ENCODE data around the gene HCAR2.
"Not testable (repeated sequence)": the region's sequence is repeated elsewhere in the genome, so short reads cannot be mapped to it uniquely, and the experiment has no call there.

The HCAR2 gene

DNA sequence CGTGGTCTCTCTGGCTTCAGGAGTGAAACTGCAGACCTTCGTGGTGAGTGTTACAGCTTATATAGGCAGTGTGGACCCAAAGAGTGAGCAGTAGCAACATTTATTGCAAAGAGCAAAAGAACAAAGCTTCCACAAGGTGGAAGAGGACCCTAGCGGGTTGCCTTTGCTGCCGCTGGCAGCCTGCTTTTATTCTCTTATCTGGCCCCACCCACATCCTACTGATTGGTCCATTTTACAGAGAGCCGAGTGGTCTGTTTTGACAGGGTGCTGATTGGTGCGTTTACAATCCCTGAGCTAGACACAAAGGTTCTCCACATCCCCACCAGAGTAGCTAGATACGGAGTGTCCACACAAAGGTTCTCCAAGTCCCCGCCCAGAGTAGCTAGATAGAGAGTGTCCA lies 27.1 kb downstream of the HCAR2 start:
- H4K20me1 ChIP-seq (ENCODE audit: insufficient read depth, low read length, poor library complexity, severe bottlenecking); H3K27me3 ChIP-seq (ENCODE audit: insufficient read depth, low read length, poor library complexity, severe bottlenecking); H3K79me2 ChIP-seq (ENCODE audit: insufficient read depth, low read length); H3K4me3 ChIP-seq (ENCODE audit: low read length, poor library complexity, severe bottlenecking); H3K4me2 ChIP-seq (ENCODE audit: low read depth, low read length, poor library complexity, severe bottlenecking); H3K9me2 ChIP-seq (replicated peaks; ENCODE audit: low read depth, low read length); H3K9ac ChIP-seq (ENCODE audit: low read depth, low read length, poor library complexity, severe bottlenecking); H2AFZ ChIP-seq (ENCODE audit: low read length); H3F3A ChIP-seq (ENCODE audit: low read depth); H3K4me1 ChIP-seq (ENCODE audit: insufficient read depth, low read length, poor library complexity, severe bottlenecking); H3K9me3 ChIP-seq (ENCODE audit: insufficient read depth, low read depth, low read length); H3K36me3 ChIP-seq (ENCODE audit: insufficient read depth, low read length): not testable (repeated sequence)

GRCh38 chr12:122672515-122672914 lies 30.6 kb downstream of the HCAR2 start:
- Histone ChIP-seq H3K36me3 (ENCODE audit: insufficient read depth, low read length) (no peaks in the 10 kb centered on the region), H3K9ac (ENCODE audit: low read depth, low read length, poor library complexity, severe bottlenecking) (no peak overlapping the region)

GRCh38 chr12:122669397-122670070 lies 33.6 kb downstream of the HCAR2 start:
- Histone ChIP-seq H3K4me3 (ENCODE audit: low read length, poor library complexity, severe bottlenecking) (no peak overlapping the region), H3K9me3 (ENCODE audit: insufficient read depth, low read depth, low read length) (no peaks in the 10 kb centered on the region), H4K20me1 (ENCODE audit: insufficient read depth, low read length, poor library complexity, severe bottlenecking) (no peaks in the 10 kb centered on the region), H3K4me1 (ENCODE audit: insufficient read depth, low read length, poor library complexity, severe bottlenecking) (no peaks in the 10 kb centered on the region), H3K27me3 (ENCODE audit: insufficient read depth, low read length, poor library complexity, severe bottlenecking) (no peaks in the 10 kb centered on the region), H3K4me2 (ENCODE audit: low read depth, low read length, poor library complexity, severe bottlenecking) (no peak overlapping the region), H3F3A (ENCODE audit: low read depth) (no peaks in the 10 kb centered on the region), H2AFZ (ENCODE audit: low read length) (no peak overlapping the region), H3K36me3 (ENCODE audit: insufficient read depth, low read length) (no peaks in the 10 kb centered on the region), H3K9ac (ENCODE audit: low read depth, low read length, poor library complexity, severe bottlenecking) (no peak overlapping the region), H3K9me2 (replicated peaks; ENCODE audit: low read depth, low read length) (no peaks in the 10 kb centered on the region), H3K79me2 (ENCODE audit: insufficient read depth, low read length) (no peaks in the 10 kb centered on the region)
- no peak for TF ChIP-seq EZH2phosphoT487 (IDR thresholded peaks at IDR 0.05; ENCODE audit: borderline replicate concordance)
- TF ChIP-seq, protein P1, sequence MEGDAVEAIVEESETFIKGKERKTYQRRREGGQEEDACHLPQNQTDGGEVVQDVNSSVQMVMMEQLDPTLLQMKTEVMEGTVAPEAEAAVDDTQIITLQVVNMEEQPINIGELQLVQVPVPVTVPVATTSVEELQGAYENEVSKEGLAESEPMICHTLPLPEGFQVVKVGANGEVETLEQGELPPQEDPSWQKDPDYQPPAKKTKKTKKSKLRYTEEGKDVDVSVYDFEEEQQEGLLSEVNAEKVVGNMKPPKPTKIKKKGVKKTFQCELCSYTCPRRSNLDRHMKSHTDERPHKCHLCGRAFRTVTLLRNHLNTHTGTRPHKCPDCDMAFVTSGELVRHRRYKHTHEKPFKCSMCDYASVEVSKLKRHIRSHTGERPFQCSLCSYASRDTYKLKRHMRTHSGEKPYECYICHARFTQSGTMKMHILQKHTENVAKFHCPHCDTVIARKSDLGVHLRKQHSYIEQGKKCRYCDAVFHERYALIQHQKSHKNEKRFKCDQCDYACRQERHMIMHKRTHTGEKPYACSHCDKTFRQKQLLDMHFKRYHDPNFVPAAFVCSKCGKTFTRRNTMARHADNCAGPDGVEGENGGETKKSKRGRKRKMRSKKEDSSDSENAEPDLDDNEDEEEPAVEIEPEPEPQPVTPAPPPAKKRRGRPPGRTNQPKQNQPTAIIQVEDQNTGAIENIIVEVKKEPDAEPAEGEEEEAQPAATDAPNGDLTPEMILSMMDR (conservative IDR thresholded peaks at IDR 0.05; ENCODE audit: low read length) = no peak

More at GRCh38 chr12:122672515-122672914, 30.6 kb downstream of the HCAR2 start:
- H3K4me3 ChIP-seq (ENCODE audit: low read length, poor library complexity, severe bottlenecking) = no peak overlapping the region
- H3K27me3 ChIP-seq (ENCODE audit: insufficient read depth, low read length, poor library complexity, severe bottlenecking) = no peaks in the 10 kb centered on the region
- TF ChIP-seq EZH2phosphoT487 (IDR thresholded peaks at IDR 0.05; ENCODE audit: borderline replicate concordance) = no peak
- TF ChIP-seq, protein P1 (conservative IDR thresholded peaks at IDR 0.05; ENCODE audit: low read length) = no peak
- no peaks in the 10 kb centered on the region for H3K9me3 ChIP-seq (ENCODE audit: insufficient read depth, low read depth, low read length)
- H3K4me2 ChIP-seq (ENCODE audit: low read depth, low read length, poor library complexity, severe bottlenecking) = no peak overlapping the region
- no peaks in the 10 kb centered on the region for H3F3A ChIP-seq (ENCODE audit: low read depth)
- H3K9me2 ChIP-seq (replicated peaks; ENCODE audit: low read depth, low read length) = no peaks in the 10 kb centered on the region
- H4K20me1 ChIP-seq (ENCODE audit: insufficient read depth, low read length, poor library complexity, severe bottlenecking) = no peaks in the 10 kb centered on the region
- no peaks in the 10 kb centered on the region for H3K79me2 ChIP-seq (ENCODE audit: insufficient read depth, low read length)
- no peaks in the 10 kb centered on the region for H3K4me1 ChIP-seq (ENCODE audit: insufficient read depth, low read length, poor library complexity, severe bottlenecking)
- no peak overlapping the region for H2AFZ ChIP-seq (ENCODE audit: low read length)

DNA sequence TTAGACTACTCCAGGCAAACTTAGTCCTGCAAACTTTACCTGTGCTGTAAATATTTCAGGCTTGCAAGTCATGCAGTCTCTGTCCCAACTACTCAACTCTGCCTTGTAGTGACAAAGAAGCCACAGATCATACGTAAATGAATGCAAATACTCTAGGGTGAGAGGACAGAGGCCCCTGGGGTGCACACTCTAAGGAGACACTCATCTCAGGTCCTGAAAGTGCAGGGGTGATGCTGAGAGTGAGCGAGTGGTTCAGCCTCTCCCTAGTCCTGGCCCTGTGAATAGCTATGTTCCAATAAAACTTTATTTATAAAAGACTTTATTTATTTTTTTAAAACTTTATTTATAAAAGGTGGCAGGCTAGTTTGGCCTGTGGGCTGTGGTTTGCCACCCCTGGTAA lies 34.9 kb downstream of the HCAR2 start:
- Histone ChIP-seq H3K9me2 (replicated peaks; ENCODE audit: low read depth, low read length) (no peaks in the 10 kb centered on the region), H3K36me3 (ENCODE audit: insufficient read depth, low read length) (no peaks in the 10 kb centered on the region), H3K9ac (ENCODE audit: low read depth, low read length, poor library complexity, severe bottlenecking) (no peak overlapping the region), H3K4me3 (ENCODE audit: low read length, poor library complexity, severe bottlenecking) (no peak overlapping the region), H3K79me2 (ENCODE audit: insufficient read depth, low read length) (no peaks in the 10 kb centered on the region), H3K27me3 (ENCODE audit: insufficient read depth, low read length, poor library complexity, severe bottlenecking) (no peaks in the 10 kb centered on the region), H3K4me2 (ENCODE audit: low read depth, low read length, poor library complexity, severe bottlenecking) (no peak overlapping the region), H3K4me1 (ENCODE audit: insufficient read depth, low read length, poor library complexity, severe bottlenecking) (no peaks in the 10 kb centered on the region), H3F3A (ENCODE audit: low read depth) (no peaks in the 10 kb centered on the region), H4K20me1 (ENCODE audit: insufficient read depth, low read length, poor library complexity, severe bottlenecking) (no peaks in the 10 kb centered on the region), H3K9me3 (ENCODE audit: insufficient read depth, low read depth, low read length) (no peaks in the 10 kb centered on the region), H2AFZ (ENCODE audit: low read length) (no peak overlapping the region)
- TF ChIP-seq, protein P1 (conservative IDR thresholded peaks at IDR 0.05; ENCODE audit: low read length) = no peak
- TF ChIP-seq EZH2phosphoT487 (IDR thresholded peaks at IDR 0.05; ENCODE audit: borderline replicate concordance) = no peak

Data from Loucy (cell line).